Gastroesophageal sphincter (tissue), 3 donors: ENCODE measurements around the gene SATB1.

Source experiments
- EP300 ChIP-seq: sonication (generic); formaldehyde crosslinking; IDR thresholded peaks from one replicate; pipeline ENCODE4 v1.6.1; 2017; ENCODE audit warnings: antibody characterized with exemption, mild to moderate bottlenecking
- POLR2A ChIP-seq, 2 donors: fragments of 450-650 bp; IDR thresholded peaks; one replicate each; pipeline ENCODE4 v1.6.1; 2017; ENCODE audit warnings: antibody characterized with exemption in 2 of 2, mild to moderate bottlenecking in 2 of 2, moderate library complexity in 1 of 2
- POLR2AphosphoS5 ChIP-seq: sonication (generic); formaldehyde crosslinking; IDR thresholded peaks from one replicate; pipeline ENCODE4 v1.6.1; 2017; ENCODE audit warnings: antibody characterized with exemption
- TF ChIP-seq, protein P1 (sequence below), 4 experiments: fragments of 200-600 bp in 2 of 4; fragments of 450-650 bp in 2 of 4; sonication (generic) in 1 of 4; IDR thresholded peaks; one replicate each; pipeline ENCODE4 v1.5.1; 2017 to 2019; ENCODE audit warnings: antibody characterized with exemption in 4 of 4, mild to moderate bottlenecking in 2 of 4, moderate library complexity in 2 of 4

DNA sequence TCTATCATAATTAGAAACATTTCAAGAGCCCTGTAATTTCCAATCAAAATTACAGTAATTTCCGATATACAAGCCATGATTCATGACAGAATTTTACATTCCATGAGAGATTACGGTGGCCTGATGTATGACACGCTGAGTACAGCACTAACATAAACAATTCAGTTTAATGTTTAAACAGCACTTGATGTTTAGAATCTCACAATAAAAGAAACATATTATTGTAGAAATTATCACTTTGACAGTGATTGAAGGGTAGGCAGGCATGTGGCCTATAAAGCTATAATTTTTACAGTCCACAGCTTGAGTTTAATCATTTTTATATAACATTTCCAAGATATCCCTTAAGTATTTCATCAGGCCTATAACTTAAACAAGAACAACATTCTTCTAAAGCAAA is 48.5 kb downstream of the SATB1 start:
- TF ChIP-seq, protein P1, sequence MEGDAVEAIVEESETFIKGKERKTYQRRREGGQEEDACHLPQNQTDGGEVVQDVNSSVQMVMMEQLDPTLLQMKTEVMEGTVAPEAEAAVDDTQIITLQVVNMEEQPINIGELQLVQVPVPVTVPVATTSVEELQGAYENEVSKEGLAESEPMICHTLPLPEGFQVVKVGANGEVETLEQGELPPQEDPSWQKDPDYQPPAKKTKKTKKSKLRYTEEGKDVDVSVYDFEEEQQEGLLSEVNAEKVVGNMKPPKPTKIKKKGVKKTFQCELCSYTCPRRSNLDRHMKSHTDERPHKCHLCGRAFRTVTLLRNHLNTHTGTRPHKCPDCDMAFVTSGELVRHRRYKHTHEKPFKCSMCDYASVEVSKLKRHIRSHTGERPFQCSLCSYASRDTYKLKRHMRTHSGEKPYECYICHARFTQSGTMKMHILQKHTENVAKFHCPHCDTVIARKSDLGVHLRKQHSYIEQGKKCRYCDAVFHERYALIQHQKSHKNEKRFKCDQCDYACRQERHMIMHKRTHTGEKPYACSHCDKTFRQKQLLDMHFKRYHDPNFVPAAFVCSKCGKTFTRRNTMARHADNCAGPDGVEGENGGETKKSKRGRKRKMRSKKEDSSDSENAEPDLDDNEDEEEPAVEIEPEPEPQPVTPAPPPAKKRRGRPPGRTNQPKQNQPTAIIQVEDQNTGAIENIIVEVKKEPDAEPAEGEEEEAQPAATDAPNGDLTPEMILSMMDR (IDR thresholded peaks at IDR 0.05), result no peak
- TF ChIP-seq POLR2A (IDR thresholded peaks at IDR 0.05) (no peak), EP300 (no peak), POLR2AphosphoS5 (no peak)
